GM23248 (cell line): ENCODE measurements around the gene TRHDE.

Source experiments
- EZH2 ChIP-seq: fragments of 200-600 bp; sonication (generic); IDR thresholded peaks from 2 replicates; pipeline ENCODE4 v1.6.1; 2018; ENCODE audit warnings: antibody characterized with exemption, mild to moderate bottlenecking; ENCODE audit not compliant: insufficient read depth, poor library complexity, severe bottlenecking
- EZH2phosphoT487 ChIP-seq: fragments of 200-600 bp; sonication (generic); IDR thresholded peaks from 2 replicates; pipeline ENCODE4 v1.6.1; 2018; ENCODE audit warnings: antibody characterized with exemption, moderate library complexity, mild to moderate bottlenecking, low read depth; ENCODE audit not compliant: insufficient read depth

- TF ChIP-seq EZH2 (no peak), EZH2phosphoT487 (no peak)
These were observed 39.8 kb downstream of the TRHDE start for GRCh38 chr12:72311946-72312345.
